Measurements from ENCODE around the gene INPP5J.
"Not testable (repeated sequence)": the region's sequence is repeated elsewhere in the genome, so short reads cannot be mapped to it uniquely, and the experiment has no call there.

INPP5J gene, protein sequence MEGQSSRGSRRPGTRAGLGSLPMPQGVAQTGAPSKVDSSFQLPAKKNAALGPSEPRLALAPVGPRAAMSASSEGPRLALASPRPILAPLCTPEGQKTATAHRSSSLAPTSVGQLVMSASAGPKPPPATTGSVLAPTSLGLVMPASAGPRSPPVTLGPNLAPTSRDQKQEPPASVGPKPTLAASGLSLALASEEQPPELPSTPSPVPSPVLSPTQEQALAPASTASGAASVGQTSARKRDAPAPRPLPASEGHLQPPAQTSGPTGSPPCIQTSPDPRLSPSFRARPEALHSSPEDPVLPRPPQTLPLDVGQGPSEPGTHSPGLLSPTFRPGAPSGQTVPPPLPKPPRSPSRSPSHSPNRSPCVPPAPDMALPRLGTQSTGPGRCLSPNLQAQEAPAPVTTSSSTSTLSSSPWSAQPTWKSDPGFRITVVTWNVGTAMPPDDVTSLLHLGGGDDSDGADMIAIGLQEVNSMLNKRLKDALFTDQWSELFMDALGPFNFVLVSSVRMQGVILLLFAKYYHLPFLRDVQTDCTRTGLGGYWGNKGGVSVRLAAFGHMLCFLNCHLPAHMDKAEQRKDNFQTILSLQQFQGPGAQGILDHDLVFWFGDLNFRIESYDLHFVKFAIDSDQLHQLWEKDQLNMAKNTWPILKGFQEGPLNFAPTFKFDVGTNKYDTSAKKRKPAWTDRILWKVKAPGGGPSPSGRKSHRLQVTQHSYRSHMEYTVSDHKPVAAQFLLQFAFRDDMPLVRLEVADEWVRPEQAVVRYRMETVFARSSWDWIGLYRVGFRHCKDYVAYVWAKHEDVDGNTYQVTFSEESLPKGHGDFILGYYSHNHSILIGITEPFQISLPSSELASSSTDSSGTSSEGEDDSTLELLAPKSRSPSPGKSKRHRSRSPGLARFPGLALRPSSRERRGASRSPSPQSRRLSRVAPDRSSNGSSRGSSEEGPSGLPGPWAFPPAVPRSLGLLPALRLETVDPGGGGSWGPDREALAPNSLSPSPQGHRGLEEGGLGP

GRCh38 chr22:31122532-31123291 is at the start of gene INPP5J:
Gene INPP5J, plus strand, starts transcription at chr22:31122966. Its CDS starts 49 bp downstream, at chr22:31123015.
- peak; percentile 54 for DNase-seq

GRCh38 chr22:31073125-31073524 is 49.6 kb upstream of the INPP5J start:
- not testable (repeated sequence) for DNase-seq

DNA sequence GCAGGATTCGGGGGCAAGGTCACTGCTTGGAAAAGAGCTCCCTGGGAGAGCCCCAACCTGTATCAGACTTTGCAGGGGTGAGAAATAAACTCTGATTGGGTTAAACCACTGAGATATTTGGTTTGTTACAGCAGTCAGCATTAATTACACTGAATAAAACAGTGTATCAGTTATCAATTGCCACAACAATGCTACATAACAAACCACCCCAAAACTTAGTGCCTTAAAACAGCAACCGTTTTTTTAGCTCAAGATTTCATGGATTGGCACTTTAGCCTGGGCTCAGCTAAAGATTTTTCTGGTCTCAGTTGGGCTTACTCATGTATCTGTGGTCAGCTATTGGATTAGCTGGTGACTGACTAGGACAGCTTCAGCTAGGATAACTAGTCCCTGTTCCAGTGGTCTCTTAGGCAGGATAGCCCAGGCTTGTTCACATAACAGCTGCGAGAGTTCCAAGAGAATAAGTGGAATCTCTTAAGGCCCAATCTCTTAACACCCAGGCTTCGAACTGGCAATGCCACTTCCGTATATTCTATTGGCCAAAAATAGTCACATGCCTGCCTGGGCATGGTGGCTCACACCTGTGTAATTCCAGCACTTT is 49.1 kb upstream of the INPP5J start:
- DNase-seq, result not testable (repeated sequence)

DNA sequence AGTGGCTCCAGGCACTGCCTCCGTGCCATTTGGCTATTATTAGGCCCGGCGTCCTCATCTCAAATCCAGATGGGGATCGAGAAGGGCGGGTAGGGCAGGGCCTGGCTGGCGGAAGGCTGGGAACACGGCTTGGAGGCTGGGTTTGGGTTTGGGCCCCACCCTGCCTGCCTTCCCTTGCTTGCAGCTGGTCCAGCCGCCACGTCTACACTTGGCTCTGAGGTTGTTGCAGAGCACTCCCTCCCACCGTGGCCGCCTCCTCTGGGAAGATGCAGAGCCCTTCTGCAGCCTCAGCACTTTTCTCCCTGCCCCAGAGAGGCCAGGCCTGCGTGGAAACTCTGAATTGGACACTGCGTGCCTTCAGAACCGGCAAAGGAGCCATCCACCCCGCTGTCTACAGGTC is 46.8 kb upstream of the INPP5J start:
- DNase-seq, result no peak

DNA sequence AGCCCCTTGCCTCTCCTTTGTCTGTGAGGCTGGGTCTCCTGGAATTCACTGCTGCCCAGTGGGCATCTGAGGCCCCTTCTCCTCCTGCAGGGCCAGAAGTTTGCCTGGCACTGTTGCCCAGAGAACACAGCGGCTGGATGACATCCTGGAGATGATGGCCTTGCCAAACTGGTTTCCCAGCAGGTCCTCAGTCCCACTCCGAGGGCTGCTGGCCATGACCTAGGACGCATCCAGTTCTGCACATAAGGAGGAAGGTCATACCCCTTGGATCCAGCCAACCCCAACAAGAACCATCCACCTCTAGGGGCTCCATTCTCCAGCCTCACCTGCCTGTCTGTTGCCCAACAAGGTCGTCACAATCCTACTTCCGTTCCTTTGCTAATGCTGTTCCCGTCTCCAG is 45.1 kb upstream of the INPP5J start:
- no peak for DNase-seq

GRCh38 chr22:31078389-31078788 is 44.4 kb upstream of the INPP5J start:
- not testable (repeated sequence) for DNase-seq

DNA sequence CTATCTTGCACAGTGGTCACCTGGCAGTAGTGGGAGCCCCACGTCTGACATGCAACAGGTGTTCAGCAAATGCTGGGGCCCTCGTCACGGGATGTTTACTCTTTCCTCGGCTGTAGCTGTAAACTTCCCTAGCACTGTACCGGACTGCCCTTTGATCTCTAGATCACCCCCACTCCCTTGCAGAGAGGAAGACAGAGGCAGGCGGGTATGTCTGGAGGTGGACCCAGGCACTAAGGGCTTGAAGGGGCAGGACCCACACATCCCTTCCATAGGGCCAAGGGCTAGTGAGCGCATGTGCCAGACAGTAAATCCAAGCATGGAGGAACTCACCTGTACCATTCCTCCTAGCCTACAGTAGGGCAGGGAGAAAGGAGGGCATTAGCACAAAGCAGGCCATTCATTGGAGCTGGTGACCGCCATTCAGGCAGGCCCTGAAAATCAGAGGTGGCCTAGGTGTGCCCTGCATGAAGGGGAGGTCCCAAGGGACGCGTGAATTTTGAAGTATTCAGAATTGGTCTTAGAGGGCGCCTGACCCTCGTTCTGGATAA is 43.6 kb upstream of the INPP5J start:
- no peak for DNase-seq

DNA sequence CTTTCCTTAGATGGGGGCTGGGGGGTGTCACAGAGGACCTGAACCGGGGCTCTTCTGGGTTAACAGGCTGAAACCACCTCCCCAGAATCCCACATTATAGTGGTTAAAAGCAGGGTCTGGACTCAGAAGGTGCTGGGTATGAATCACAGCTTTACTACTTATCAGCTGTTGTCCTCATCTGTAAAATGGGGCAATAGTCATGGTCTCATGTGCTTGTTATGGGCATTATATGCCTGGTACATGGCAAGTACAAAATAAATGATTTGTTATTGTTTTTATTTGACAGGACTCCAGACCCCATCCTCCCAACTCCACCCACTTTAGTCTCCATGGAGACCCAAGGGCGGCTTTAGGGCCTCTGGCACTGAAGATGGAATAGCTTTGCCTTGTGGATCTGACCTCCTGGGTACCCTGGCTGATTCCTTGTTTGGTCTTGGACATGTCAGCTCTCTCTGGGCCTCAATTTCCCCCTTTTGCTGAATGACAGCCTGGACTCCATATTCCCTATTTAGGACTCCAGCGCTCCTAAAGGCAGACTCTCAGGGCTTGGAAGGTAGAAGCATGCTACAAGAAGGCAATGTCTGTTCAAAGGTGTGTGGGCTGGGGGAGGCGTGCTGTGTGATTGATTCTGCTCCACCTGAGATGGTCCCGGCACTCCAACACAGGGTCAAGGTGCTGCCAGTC is 42.5 kb upstream of the INPP5J start:
- no peak for DNase-seq

GRCh38 chr22:31080848-31081649 is 41.7 kb upstream of the INPP5J start, which contains the start of gene SMTN:
Gene SMTN, plus strand, starts transcription at chr22:31081318. Its CDS starts 1,941 bp downstream, at chr22:31083259.
- DNase-seq, result peak; percentile 88

DNA sequence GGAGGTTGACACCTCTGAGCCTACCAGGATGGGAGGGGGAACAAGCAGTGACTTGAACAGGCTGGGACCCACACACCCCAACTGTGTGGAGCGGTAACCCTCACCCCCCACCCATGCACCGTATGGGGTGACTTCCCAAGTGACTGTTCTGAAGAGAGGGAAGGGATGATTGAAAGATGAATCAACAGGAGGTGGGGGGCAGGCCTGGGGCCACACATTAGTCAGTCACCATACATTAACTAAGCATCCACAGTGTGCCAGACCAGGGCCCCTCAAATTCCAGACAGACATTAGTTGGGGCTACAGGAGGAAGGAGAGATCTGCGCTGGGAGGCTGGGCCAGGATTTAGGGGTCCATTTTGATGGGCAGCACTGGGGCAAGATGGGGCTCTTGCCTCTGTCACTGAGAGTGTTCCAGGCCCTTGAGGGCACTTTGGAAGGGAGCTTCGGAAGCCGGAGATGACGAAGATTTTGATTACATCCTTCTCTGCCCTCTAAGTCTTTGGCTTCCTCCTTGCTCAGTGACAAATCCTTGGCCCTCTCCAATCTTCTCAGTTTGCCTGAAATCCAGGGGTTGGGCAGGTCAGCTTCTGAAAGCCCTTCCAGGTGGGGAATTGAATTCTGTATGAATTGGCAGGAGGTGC is 40.7 kb upstream of the INPP5J start:
- no peak for DNase-seq

DNA sequence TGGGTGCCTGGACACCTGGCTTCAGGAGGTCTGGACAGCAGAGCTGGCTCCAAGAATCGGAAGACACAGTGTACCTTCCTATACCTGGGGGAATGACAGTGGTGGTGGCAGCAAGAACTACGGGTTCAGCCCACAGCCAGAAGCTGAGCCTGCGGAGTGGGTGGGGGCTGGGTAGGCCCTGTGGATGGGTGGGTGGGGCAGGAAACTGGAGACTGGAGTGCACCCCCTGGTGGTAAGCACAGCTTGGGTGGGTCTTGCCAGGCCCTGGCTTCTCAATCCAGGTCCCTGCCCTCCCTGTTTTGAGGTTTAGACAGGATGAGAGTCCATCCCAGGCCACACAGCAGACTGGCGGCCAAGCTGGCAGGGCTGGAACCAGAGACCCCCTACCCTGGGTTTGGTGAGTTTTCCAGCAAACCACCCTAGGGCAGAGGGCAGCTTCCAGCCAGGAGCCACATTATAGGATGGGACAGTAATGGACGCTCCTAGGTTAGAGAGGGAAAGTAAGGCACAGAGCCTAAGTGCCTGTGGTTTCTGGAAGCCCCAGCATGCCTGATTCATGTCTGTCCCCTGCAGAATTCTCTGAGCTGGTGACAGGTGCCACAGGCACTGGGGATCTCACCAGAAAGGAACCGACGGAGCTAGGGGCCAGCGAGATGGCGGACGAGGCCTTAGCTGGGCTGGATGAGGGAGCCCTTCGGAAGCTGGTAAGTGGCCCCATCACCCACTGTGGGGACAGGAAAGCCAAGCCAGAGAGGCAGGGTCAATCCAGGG is 40.0 kb upstream of the INPP5J start:
- DNase-seq, result no peak

GRCh38 chr22:31083377-31083768 is 39.4 kb upstream of the INPP5J start:
- peak; percentile 92 for DNase-seq

DNA sequence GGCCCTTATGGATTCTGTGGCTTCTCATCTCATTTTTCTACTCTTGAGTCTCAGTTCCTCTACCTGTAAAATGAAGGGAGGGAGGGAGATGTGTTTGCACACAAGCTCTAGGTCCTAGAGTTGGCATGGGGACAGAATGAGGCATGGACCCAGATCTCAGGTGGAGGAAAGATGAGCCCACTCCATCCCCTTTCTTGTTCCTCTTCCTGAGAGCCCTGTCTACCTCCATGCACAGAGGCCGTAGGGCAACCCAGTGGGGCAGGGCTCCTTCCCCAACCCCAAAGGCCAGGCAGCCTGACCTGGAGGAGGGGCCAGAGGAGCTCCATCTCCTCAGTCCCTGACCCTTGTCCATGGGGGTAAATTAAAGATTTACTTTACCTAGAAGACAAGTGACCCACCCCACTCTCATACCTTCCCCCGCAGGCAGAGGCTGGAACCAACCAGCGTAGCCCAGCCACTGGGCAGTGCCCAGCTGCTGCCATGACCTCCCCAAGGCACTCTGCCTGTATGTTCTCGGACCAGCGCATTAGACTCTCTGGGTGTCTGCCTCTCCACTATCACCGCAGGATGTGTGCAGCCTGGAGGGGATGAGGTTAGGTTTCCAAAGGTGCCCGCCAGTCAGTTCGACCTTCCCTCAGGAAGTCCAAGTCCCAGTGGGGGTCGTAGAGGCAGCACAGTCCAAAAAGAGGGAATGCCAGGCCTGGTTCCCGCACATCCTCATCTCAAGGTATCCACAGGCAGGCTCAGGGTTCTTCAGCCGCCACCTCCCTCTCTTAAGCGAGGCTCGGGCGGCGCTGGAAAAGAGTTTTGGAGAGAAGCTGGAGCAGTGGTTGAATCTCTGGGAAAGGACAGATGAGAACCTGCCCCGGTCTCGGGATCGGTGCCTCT is 38.6 kb upstream of the INPP5J start:
- no peak for DNase-seq

DNA sequence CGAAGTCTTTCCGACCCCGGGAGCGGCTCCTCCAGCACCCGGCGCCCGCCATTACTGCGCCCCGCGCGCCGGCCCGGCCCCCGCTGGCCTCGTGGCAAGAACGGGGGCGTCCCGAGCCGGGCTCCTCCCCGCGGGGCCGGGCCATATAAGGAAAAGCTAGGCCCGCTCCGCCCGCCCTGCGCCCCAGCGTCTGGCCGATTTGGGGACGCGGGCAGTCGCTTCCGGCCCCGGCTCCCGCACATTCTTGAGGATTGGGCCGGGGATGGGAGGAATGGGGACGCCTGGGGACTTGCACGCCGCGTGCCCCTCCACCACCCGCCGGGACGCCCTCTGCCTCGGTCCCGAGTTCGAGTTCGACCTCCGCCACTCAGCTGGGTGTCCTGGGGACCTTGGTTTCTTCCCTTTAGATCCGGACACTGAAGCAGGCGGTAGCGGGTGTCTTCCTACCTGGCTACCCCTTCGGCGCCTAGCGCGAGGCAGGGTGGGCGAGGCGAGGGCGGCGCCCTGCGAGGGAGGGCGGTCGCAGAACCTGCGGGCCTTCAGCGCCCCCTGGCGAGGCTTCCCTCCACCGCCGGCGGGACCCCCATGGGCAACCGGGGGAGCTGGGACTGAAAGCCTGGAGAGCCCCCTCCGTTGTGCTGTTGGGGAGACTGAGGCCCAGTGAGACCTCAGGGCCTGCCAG is 37.8 kb upstream of the INPP5J start:
- DNase-seq, result no peak

DNA sequence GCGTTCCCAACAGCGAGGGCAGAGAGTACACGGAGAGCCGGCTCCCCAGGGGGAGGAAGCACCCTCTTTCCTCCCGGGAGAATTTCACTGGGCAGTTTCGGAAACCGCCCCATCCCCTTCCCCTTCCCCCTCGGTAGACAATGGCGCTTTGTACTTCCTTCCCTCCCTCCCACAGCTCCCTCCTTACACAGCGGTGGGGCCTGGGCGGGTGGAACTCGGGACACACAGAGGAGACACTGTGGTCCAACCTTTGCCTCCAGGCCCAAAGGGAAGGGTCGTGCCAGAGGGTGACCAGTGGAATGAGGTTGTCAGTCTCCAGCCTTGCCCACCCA is 37.3 kb upstream of the INPP5J start:
- no peak for DNase-seq

GRCh38 chr22:31085928-31086327 is 36.8 kb upstream of the INPP5J start:
- no peak for DNase-seq

- DNase-seq, result no peak
Measured at GRCh38 chr22:31086703-31087330, 35.9 kb upstream of the INPP5J start.

All from NCI-H1092 (cell line).